Karpas-422 (cell line): ENCODE results near the gene CXorf38. TPM values are rescaled to one million over a fixed set of nuclear protein-coding genes. Genes with fewer than 3 reads are reported as not detected.
"Not testable (repeated sequence)": the region's sequence is repeated elsewhere in the genome, so short reads cannot be mapped to it uniquely, and the experiment has no call there.

Experiments used
- DNase-seq: peaks from one replicate; pipeline ENCODE4 v3.0.0-alpha.2; 2015
- H2AFZ ChIP-seq: fragments of 200-600 bp; sonication (generic); 2 replicates; pipeline ENCODE4 v1.6.1; 2014; ENCODE audit warnings: antibody characterized with exemption, low read length, mixed read lengths
- H3K27ac ChIP-seq: fragments of 200-600 bp; sonication (generic); 2 replicates; pipeline ENCODE4 v1.5.1; 2014; ENCODE audit warnings: mild to moderate bottlenecking, low read length, moderate library complexity
- H3K27me3 ChIP-seq: fragments of 200-600 bp; sonication (generic); 2 replicates; pipeline ENCODE4 v1.6.1; 2014; ENCODE audit warnings: low read length, mixed read lengths
- H3K36me3 ChIP-seq: fragments of 200-600 bp; sonication (generic); 2 replicates; pipeline ENCODE4 v1.6.1; 2014; ENCODE audit warnings: low read length, mixed read lengths; ENCODE audit not compliant: insufficient read depth
- H3K4me1 ChIP-seq: fragments of 200-600 bp; sonication (generic); 2 replicates; pipeline ENCODE4 v1.6.1; 2014; ENCODE audit warnings: mild to moderate bottlenecking, low read length, mixed read lengths
- H3K4me2 ChIP-seq: fragments of 200-600 bp; sonication (generic); 2 replicates; pipeline ENCODE4 v1.6.1; 2014; ENCODE audit warnings: low read length, low read depth, mild to moderate bottlenecking; ENCODE audit not compliant: poor library complexity, severe bottlenecking
- H3K4me3 ChIP-seq: fragments of 200-600 bp; sonication (generic); 2 replicates; pipeline ENCODE4 v1.5.1; 2014; ENCODE audit warnings: mild to moderate bottlenecking, antibody characterized with exemption, low read length, mixed read lengths
- H3K79me2 ChIP-seq: fragments of 200-600 bp; sonication (generic); 2 replicates; pipeline ENCODE4 v1.6.1; 2014; ENCODE audit warnings: mild to moderate bottlenecking, low read length, mixed read lengths
- H3K9ac ChIP-seq: fragments of 200-600 bp; sonication (generic); 2 replicates; pipeline ENCODE4 v1.6.0; 2014; ENCODE audit warnings: low read length
- H3K9me2 ChIP-seq: fragments of 200-600 bp; sonication (generic), shearing (Covaris generic); replicated peaks from 2 replicates; pipeline ENCODE4 v1.6.0; 2014; ENCODE audit warnings: mild to moderate bottlenecking, low read length, moderate library complexity; ENCODE audit not compliant: insufficient read depth
- H3K9me3 ChIP-seq: fragments of 300-700, 200-600 bp; sonication (generic); 2 replicates; pipeline ENCODE4 v1.6.1; 2014; ENCODE audit warnings: low read length, mixed read lengths
- H4K20me1 ChIP-seq: fragments of 200-600 bp; sonication (generic); 2 replicates; pipeline ENCODE4 v1.6.1; 2014; ENCODE audit warnings: mild to moderate bottlenecking, antibody characterized with exemption, low read length, low read depth; ENCODE audit not compliant: insufficient read depth
- total RNA-seq: library from RNA; depleted of rRNA; stranded (reverse); fragments of >200 nt; shearing (Covaris generic); gene quantifications from 2 replicates; pipeline ENCODE4 v1.2.3, GENCODE V29; 2014; ENCODE audit warnings: low replicate concordance

The CXorf38 gene
- total RNA-seq, 1 experiment from 2014 or later, result 22.2 TPM

DNA sequence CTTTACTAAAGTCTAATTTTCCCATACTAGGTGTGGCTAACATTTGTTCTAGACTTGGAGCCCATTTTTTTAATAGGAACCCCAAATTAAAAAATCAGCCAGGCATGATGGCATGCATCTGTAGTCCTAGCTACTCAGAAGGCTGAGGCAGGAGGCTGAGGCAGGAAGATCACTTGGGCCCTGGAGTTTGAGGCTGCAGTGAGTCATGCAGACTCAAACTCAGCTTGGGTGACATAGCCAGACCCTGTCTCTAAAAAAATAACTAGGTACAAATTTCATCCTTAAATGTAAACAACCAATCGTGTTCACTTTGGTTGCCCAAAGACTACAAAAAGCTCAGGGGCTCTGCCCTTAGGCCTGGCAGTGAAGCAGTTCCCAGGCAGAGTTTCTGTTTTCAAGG is 59.7 kb downstream of the CXorf38 start:
- H3K9ac ChIP-seq, H3K27ac ChIP-seq, H3K9me3 ChIP-seq, H4K20me1 ChIP-seq, H3K4me2 ChIP-seq, H3K4me3 ChIP-seq, H2AFZ ChIP-seq, H3K36me3 ChIP-seq, H3K9me2 ChIP-seq, H3K27me3 ChIP-seq, DNase-seq, H3K4me1 ChIP-seq: not testable (repeated sequence)
- H3K79me2 ChIP-seq, result peaks cover 54% of the 10 kb centered on the region

DNA sequence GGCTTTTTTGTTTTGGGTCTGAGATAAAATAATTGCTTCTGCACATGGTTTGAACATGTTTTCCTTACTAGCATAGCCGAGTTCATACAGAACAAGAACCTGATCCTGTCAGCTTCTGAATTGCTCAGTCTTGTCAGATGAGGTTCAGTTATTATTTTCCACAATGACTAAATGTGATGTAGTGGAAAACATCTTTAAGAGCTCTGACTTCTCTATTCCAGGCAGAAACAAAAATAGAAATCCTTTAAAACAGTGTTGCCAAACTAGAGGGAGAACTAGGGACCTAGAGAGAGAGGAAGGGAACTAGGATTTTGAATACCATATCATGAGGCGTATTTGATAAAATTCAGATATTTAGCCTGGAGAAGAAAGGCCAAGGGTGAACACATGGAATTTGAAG is 64.5 kb downstream of the CXorf38 start:
- Histone ChIP-seq H3K27ac (no peak overlapping the region), H3K4me3 (no peak overlapping the region), H3K9me3 (no peaks in the 10 kb centered on the region), H2AFZ (no peak overlapping the region), H3K36me3 (no peaks in the 10 kb centered on the region), H3K4me1 (peaks cover 17% of the 10 kb centered on the region), H3K9me2 (no peaks in the 10 kb centered on the region), H4K20me1 (peaks cover 7% of the 10 kb centered on the region; the same call in 1 of the 2 replicates), H3K9ac (no peak overlapping the region), H3K27me3 (no peaks in the 10 kb centered on the region), H3K4me2 (peak overlapping the region; percentile 77), H3K79me2 (peaks cover 59% of the 10 kb centered on the region)
- no peak for DNase-seq

DNA sequence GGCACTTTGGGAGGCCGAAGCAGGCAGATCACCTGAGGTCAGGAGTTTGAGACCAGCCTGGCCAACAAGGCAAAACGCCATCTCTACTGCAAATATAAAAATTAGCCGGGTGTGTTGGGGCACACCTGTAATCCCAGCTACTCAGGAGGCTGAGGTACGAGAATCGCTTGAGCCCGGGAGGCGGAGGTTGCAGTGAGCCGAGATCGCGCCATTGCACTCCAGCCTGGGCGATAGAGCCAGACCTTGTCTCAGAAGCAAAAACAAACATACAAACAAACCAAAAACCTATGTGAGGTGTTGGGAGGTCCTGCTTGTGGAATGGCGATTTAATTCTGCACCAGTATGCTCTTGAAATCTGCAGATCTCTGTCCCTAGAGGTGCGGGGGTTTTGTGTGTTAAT is 65.2 kb downstream of the CXorf38 start:
- peak overlapping the region; percentile 76 for H3K9ac ChIP-seq
- H3K9me3 ChIP-seq, H2AFZ ChIP-seq, H3K27ac ChIP-seq, DNase-seq, H3K27me3 ChIP-seq, H3K9me2 ChIP-seq, H4K20me1 ChIP-seq, H3K36me3 ChIP-seq: not testable (repeated sequence)
- H3K4me1 ChIP-seq, result peaks cover 17% of the 10 kb centered on the region
- peaks cover 54% of the 10 kb centered on the region for H3K79me2 ChIP-seq
- H3K4me3 ChIP-seq, result peak overlapping the region; percentile 70; the same call in 1 of the 2 replicates
- H3K4me2 ChIP-seq, result peak overlapping the region; percentile 77

DNA sequence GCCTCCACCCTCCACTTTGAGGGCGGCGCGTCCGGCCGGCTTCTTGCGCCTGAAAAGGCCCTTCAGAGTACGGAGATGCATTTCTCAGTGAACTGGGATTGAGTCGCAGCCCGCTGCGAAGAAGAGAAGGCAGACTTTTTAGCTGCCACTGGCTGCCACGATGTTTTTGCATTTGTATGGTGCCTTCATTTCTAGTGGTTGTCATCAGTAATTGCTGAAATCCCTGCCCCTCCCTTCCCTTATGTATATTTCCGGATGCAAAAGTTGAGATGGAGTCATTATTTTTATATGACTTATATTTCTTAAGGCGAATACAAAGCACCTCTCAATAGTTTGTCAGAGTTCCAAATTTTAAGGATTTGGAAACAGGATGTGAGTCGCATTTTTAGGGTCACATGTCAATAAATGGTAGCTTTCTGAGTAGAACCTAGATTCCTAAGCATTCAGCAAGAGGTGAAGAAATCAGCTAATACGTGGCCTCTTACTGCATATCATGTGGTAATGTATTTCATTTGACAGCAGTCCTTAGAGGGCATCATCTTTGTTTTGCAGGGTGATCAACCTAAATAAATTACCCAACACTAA is 65.9 kb downstream of the CXorf38 start:
- Histone ChIP-seq H3K27me3 (no peaks in the 10 kb centered on the region), H2AFZ (no peak overlapping the region), H3K79me2 (peaks cover 48% of the 10 kb centered on the region), H3K27ac (no peak overlapping the region), H3K9me3 (no peaks in the 10 kb centered on the region), H3K4me3 (peak overlapping the region; percentile 70), H3K4me1 (peaks cover 17% of the 10 kb centered on the region), H3K9me2 (no peaks in the 10 kb centered on the region), H3K9ac (peak overlapping the region; percentile 76), H3K4me2 (peak overlapping the region; percentile 77), H3K36me3 (no peaks in the 10 kb centered on the region), H4K20me1 (peaks cover 7% of the 10 kb centered on the region; the same call in 1 of the 2 replicates)
- DNase-seq, result peak; percentile 57

DNA sequence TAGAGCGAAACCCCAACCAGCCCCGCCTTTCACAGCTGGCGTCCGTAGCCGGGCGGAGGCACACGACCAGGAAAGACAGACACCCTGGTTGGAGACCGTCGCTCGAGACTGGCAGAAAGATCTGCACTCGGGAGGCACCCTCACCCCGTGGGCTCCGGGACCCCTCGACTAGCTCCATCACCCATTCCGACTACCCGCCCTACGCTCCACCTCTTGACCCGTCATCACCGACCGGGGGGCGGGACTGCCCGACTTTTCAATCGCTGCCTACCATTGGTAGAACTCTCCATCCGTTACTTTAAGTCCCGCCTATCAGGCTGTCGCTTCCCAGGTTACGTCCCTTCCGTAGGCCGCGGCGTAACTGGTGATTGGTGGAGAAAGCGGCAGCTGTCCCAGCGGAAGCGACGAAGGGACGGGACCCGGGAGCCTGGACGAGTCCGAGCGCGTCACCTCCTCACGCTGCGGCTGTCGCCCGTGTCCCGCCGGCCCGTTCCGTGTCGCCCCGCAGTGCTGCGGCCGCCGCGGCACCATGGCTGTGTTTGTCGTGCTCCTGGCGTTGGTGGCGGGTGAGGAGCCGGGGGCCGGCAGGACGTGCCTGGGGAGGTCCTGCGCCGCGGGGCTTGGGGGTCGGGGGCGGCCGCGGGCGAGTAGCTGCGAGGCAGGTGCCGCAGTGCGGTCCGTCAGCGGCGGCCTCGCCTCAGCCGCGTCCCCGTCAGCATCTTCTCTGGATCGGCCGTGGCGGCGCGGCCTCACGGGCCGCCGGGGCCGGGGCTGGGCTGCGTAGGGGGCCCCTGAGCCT is 66.6 kb downstream of the CXorf38 start, which contains the start of gene ATP6AP2:
Gene ATP6AP2 (plus strand): TSS at position 434 of the 799 bp plus-strand sequence. CDS start 96 bp downstream, at position 530.
- peak within 1 kb of the TSS; percentile 70 for H3K4me3 ChIP-seq
- H3K9me3 ChIP-seq, result no peaks in the 10 kb centered on the region
- peak within 1 kb of the TSS; percentile 77 for H3K4me2 ChIP-seq
- peak; percentile 97 for DNase-seq
- no peak within 1 kb of the TSS for H2AFZ ChIP-seq
- peaks cover 17% of the 10 kb centered on the region for H3K4me1 ChIP-seq
- peaks cover 3% of the 10 kb centered on the region; the same call in 1 of the 2 replicates for H4K20me1 ChIP-seq
- H3K9me2 ChIP-seq, result no peaks in the 10 kb centered on the region
- H3K36me3 ChIP-seq, result no peaks in the 10 kb centered on the region
- H3K27me3 ChIP-seq, result no peaks in the 10 kb centered on the region
- H3K79me2 ChIP-seq, result peaks cover 41% of the 10 kb centered on the region
- peak within 1 kb of the TSS; percentile 76 for H3K9ac ChIP-seq
- no peak within 1 kb of the TSS for H3K27ac ChIP-seq

DNA sequence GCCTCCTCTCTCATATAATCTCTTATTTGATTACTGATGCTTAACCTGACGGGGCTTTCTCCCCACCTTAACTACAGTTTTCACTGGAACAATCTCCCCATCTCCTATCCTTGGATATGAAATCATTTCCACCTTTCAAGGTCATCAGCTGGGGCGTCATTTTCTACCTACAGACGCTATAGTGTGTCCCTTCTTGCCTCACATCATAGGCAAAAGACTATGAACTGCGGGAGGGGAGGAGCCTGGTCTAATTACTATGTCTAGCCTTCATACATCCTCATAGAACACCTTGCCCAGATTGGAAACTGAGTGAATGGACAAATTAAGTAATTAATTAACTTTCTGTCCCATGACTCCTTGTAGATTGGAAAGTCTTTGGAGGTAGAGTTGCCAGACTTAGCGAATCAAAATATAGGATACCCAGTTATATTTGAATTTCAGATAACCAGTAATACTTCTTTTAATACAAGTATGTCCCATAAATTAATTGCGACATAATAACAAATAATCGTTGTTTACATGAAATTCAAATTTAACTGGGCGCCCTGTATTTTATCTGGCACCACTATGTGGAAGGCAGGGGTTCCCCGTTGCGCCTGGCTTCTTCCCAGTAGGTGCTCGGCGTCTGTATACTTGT is 67.3 kb downstream of the CXorf38 start:
- Histone ChIP-seq H3K27me3 (no peaks in the 10 kb centered on the region), H3K4me1 (peaks cover 17% of the 10 kb centered on the region), H2AFZ (no peak overlapping the region), H3K9me3 (no peaks in the 10 kb centered on the region), H3K4me2 (peak overlapping the region; percentile 68), H3K36me3 (no peaks in the 10 kb centered on the region), H3K27ac (no peak overlapping the region), H3K79me2 (peaks cover 35% of the 10 kb centered on the region), H4K20me1 (peaks cover 3% of the 10 kb centered on the region; the same call in 1 of the 2 replicates), H3K9ac (peak overlapping the region; percentile 65), H3K4me3 (peak overlapping the region; percentile 70), H3K9me2 (no peaks in the 10 kb centered on the region)
- peak; percentile 57 for DNase-seq

DNA sequence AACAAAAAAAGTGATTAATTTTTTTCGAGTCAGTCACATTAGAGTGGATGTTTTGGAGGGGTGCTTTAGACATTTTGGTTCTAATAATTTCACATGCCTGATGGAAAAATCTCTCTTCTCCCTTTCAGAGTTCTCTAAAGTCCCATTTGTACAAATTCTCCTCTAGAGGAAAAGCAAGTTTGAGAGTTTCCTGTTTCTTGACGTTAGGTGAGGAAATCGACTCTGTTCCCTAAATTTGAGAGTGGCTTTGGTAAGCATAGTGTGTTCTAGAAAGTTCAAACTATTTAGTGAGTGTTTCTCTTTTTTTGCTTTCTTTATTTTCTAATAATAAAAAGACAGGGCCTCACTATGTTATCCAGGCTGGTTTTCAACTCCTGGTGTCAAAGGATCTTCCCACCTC is 68.2 kb downstream of the CXorf38 start:
- H3K9ac ChIP-seq, result no peak overlapping the region
- peaks cover 17% of the 10 kb centered on the region for H3K4me1 ChIP-seq
- DNase-seq, result no peak
- H3K27me3 ChIP-seq, result no peaks in the 10 kb centered on the region
- H3K4me2 ChIP-seq, result no peak overlapping the region
- H3K27ac ChIP-seq, result no peak overlapping the region
- peaks cover 3% of the 10 kb centered on the region; the same call in 1 of the 2 replicates for H4K20me1 ChIP-seq
- H2AFZ ChIP-seq, result no peak overlapping the region
- no peak overlapping the region for H3K4me3 ChIP-seq
- H3K9me3 ChIP-seq, result no peaks in the 10 kb centered on the region
- peaks cover 30% of the 10 kb centered on the region for H3K79me2 ChIP-seq
- no peaks in the 10 kb centered on the region for H3K36me3 ChIP-seq
- H3K9me2 ChIP-seq, result no peaks in the 10 kb centered on the region
